Globus pallidus (tissue), 1 donor: ENCODE data around the gene SLC27A5.
A peak's percentile ranks its signal among the peaks of the same experiment; 100 is the strongest.
"Not testable (repeated sequence)": the region's sequence is repeated elsewhere in the genome, so short reads cannot be mapped to it uniquely, and the experiment has no call there.

Experiments used
- DNase-seq: peaks from one replicate; pipeline ENCODE4 v3.0.0-alpha.2; 2015; ENCODE audit warnings: low spot score

SLC27A5 gene

GRCh38 chr19:58497634-58498170 is 14.1 kb downstream of the SLC27A5 start:
- DNase-seq, result no peak

GRCh38 chr19:58492265-58492664 is 19.5 kb downstream of the SLC27A5 start:
- DNase-seq, result peak; percentile 61

GRCh38 chr19:58491393-58491792 is 20.4 kb downstream of the SLC27A5 start:
- no peak for DNase-seq

GRCh38 chr19:58484349-58484748 is 27.4 kb downstream of the SLC27A5 start:
- DNase-seq, result not testable (repeated sequence)

- DNase-seq, result no peak
These were observed 28.0 kb downstream of the SLC27A5 start for GRCh38 chr19:58483776-58484175.

GRCh38 chr19:58482372-58482771 is 29.4 kb downstream of the SLC27A5 start:
- DNase-seq, result no peak

- DNase-seq, result no peak
These were observed 31.0 kb downstream of the SLC27A5 start for GRCh38 chr19:58480831-58481230.

- no peak for DNase-seq
These were observed 31.3 kb downstream of the SLC27A5 start for GRCh38 chr19:58480481-58480830.

GRCh38 chr19:58479736-58480480 is 31.9 kb downstream of the SLC27A5 start:
- no peak for DNase-seq

- DNase-seq, result no peak
These were observed 32.5 kb downstream of the SLC27A5 start for GRCh38 chr19:58479303-58479702.

- DNase-seq, result no peak
These were observed 33.9 kb downstream of the SLC27A5 start for GRCh38 chr19:58477871-58478270.

- DNase-seq, result no peak
These were observed 34.7 kb downstream of the SLC27A5 start for GRCh38 chr19:58477130-58477529.

- DNase-seq, result no peak
These were observed 35.2 kb downstream of the SLC27A5 start for GRCh38 chr19:58476498-58477015.

GRCh38 chr19:58475714-58476497 is 35.9 kb downstream of the SLC27A5 start, which contains the start of gene ZNF446:
Gene ZNF446 (plus strand): TSS chr19:58476352. CDS start chr19:58477219, 867 bp downstream.
- peak; percentile 98 for DNase-seq

GRCh38 chr19:58474997-58475713 is 36.6 kb downstream of the SLC27A5 start:
- no peak for DNase-seq

- DNase-seq, result no peak
These were observed 37.3 kb downstream of the SLC27A5 start for GRCh38 chr19:58474291-58474996.

GRCh38 chr19:58473775-58474174 is 38.0 kb downstream of the SLC27A5 start:
- DNase-seq, result no peak

- DNase-seq, result no peak
These were observed 40.1 kb downstream of the SLC27A5 start for GRCh38 chr19:58471736-58472135.

- DNase-seq, result not testable (repeated sequence)
These were observed 40.8 kb downstream of the SLC27A5 start for GRCh38 chr19:58470837-58471543.

- DNase-seq, result no peak
These were observed 42.4 kb downstream of the SLC27A5 start for GRCh38 chr19:58469241-58470013.
